D721Med (cell line): ENCODE measurements around the gene SEMA4G.

Experiments used
- DNase-seq: peaks from one replicate; pipeline ENCODE4 v3.0.0; 2011; ENCODE audit warnings: low spot score; ENCODE audit not compliant: insufficient read length
- FAIRE-seq: peaks from 2 replicates; lab custom pipeline; 2011; peaks lifted over from hg19 to GRCh38; lab: Jason Lieb, UNC
- TF ChIP-seq, protein P1 (sequence below): IDR thresholded peaks from 2 replicates; pipeline ENCODE4 v1.5.1; 2012; ENCODE audit warnings: mild to moderate bottlenecking, control low read depth; ENCODE audit not compliant: insufficient read depth; ENCODE audit errors: missing control alignments

Gene SEMA4G

DNA sequence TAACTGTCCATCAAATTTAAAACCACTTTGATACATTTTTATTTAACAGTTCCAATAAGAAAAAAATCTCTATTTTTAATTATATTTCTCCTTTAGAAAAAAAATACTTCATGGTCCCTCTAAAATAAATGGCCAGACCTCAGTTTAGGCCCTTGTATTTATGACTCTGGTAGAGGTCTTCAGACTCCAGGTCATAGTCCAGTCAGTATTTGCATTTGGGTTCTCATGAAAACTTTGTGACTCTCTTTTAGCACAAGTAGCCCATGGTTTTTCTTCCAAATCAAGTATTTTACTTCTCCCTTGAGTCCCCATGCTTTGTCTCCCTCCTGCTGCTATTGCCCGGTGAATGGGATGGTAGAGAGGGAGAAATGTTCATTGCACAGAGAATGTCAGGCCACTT, 5.5 kb upstream of the SEMA4G start:
- DNase-seq (no peak), FAIRE-seq (no peak)
- TF ChIP-seq, protein P1, sequence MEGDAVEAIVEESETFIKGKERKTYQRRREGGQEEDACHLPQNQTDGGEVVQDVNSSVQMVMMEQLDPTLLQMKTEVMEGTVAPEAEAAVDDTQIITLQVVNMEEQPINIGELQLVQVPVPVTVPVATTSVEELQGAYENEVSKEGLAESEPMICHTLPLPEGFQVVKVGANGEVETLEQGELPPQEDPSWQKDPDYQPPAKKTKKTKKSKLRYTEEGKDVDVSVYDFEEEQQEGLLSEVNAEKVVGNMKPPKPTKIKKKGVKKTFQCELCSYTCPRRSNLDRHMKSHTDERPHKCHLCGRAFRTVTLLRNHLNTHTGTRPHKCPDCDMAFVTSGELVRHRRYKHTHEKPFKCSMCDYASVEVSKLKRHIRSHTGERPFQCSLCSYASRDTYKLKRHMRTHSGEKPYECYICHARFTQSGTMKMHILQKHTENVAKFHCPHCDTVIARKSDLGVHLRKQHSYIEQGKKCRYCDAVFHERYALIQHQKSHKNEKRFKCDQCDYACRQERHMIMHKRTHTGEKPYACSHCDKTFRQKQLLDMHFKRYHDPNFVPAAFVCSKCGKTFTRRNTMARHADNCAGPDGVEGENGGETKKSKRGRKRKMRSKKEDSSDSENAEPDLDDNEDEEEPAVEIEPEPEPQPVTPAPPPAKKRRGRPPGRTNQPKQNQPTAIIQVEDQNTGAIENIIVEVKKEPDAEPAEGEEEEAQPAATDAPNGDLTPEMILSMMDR, result no peak

DNA sequence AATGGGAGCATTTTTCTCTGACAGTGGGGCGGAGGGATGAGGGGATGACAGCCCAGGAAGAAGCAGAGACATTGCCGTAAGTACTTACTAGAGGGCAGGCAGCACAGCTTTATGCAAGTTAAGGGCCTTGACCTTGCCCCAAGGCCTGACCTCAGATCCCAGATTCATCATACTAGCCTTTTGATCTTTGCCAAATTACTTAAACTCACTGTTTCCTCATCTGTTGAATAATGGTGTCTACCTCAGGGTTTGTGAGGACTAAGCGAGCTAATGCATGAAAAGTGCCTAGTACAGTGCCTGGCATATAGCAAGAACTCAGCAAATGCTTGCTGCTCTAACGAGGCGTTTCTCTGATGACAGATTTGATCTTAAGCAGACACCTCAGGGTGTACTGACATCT, 3.5 kb upstream of the SEMA4G start:
- DNase-seq (no peak), FAIRE-seq (no peak)
- TF ChIP-seq, protein P1, result no peak

DNA sequence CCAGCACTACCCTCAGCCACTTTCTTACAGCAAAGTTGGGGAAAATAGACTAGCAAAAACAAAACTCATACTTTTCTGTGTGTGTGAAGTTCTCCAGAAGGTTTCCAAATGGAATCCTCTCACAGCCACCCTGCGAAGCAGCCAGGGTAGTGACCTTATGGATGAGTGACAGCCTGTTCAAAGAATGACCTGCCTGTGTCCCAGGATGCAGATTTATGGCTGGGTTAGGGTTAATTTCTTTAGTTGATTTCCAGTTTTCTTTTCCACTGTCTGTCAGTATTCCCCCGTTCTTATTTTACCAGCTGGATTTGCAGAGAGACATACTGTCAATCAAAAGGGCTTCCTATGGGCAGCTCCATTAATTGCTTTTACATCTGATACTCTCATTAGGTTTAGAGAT, 2.4 kb upstream of the SEMA4G start:
- DNase-seq (no peak), FAIRE-seq (no peak)
- TF ChIP-seq, protein P1, result no peak

DNA sequence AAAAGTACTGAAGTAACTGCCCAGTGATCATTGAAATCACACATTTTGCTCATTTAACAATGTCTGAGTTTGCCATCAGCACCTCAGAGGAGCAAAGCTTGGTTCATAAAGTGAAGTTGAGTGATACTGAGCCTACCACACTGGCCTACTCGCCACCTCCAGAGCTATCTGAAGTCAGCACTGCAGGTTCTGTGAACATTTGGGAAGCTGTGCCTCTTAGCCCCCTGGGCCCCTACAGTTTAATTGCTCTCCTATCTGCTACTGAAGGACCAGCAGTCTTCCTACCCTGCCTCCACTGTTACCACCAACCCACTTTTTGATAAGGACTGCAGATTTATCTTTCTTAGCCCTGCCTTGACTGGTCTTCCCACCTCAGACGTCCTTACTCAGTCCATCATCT, 2.0 kb upstream of the SEMA4G start:
- no peak for FAIRE-seq
- DNase-seq, result no peak
- TF ChIP-seq, protein P1, result no peak

DNA sequence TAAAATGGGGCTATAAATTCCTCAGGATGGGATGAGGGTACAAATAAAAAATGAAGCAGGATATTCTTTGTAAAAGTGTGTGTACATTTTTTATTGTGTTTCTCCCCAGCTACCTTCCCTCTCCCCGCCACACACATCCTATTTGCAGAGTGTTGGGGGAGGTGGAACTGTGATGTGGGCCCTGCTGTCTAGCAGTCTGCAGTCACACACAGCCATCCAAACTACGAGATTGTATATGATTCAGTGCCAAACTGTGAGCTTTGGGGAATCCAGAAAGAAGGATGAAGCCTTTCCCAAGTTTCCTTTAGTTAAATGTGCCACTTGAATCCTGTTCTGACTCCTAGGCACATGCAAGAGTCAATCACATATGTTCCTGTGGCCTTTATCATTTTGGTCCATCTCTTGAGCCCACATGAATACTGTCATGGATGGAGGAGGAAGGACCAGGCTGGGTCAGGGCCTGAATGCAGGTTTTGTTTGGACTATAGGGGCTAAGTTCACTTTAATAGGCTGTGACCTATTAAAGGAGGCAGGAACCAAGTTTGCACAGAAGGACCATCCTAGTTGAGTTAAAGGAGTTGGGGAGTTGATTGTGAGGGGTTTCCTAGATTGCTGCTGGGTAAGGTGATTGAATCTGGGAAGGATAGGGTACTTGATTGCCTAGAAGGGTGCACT, 1.1 kb upstream of the SEMA4G start:
- FAIRE-seq (no peak), DNase-seq (no peak)
- TF ChIP-seq, protein P1, result no peak

DNA sequence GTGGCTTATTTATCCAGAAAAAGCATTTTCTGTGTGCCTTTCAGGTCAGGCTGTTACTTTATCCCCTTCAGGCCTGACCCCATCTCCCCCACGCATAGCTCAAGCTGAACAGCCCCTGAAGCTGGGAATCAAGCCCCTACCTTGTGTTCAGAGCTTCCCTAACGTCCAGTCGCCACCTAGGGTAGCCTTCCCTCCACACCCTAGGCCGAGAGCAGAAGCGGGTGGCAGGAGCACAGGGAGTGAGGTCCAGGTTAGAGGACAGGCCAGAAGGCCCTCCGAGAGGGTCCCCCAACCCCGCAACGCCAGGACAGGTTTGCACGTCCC, 479 bp upstream of the SEMA4G start:
- FAIRE-seq, result no peak
- TF ChIP-seq, protein P1, result no peak
- DNase-seq, result no peak

DNA sequence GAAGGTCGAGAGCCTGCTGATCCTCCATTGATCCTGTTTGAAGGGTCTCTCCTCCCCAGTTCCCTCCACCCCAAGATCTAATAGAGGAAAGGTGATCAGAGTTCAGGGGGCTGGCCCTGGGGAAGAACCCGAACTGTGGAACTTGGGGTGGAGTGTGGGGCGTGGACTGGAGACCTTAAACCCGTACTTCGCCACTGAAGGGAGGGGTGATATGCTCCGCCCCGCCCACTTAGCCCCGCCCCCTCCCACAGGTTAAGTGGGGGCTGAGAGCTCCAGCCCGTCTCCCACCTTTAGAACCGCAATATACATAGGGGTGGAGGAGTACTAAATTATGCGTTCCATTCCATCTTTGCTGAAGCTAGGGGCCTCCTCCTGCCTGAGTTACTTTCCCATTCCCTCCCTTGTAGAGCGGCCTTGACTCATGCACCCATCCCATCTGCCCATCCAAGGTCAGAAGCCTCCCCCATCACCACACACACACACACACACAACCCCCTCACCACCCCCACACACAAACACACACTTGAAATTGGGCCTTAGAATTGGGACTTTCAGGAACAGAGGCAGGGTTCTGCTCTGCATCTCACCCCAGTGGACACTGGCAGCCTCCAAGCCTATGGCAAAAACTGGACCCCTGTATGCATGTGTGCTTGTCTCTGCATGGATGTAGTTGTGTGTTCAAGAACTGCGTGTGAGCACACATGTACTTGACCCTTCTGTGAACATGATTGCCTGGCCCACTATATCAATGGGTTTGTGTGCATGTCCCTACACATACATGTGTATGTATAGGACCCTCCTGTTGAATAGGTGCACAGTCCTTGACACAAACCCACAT, 991 bp downstream of the SEMA4G start:
- TF ChIP-seq, protein P1, result no peak
- DNase-seq (no peak), FAIRE-seq (no peak)
